Uterus (tissue), 4 donors: ENCODE results near the gene ST6GALNAC5. TPM values are rescaled to one million over a fixed set of nuclear protein-coding genes. Genes with fewer than 3 reads are reported as not detected.

Experiments used
- DNase-seq, 2 donors: peaks; one replicate each; pipeline ENCODE4 v3.0.0-alpha.2; 2019 to 2020
- H3K27ac ChIP-seq, 2 donors: fragments of 200-600 bp; sonication (generic); 1 replicate in 1 of 2; 2 replicates in 1 of 2; pipeline ENCODE4 v1.5.1; 2016 to 2018
- H3K27me3 ChIP-seq, 2 donors: fragments of 200-600 bp; sonication (generic); one replicate each; pipeline ENCODE4 v1.5.1; 2018 to 2019; ENCODE audit warnings: control low read depth in 1 of 2
- H3K36me3 ChIP-seq, 2 donors: fragments of 200-600 bp; sonication (generic); one replicate each; pipeline ENCODE4 v1.5.1; 2019; ENCODE audit warnings: control low read depth in 1 of 2
- H3K4me1 ChIP-seq, 2 donors: fragments of 200-600 bp; sonication (generic); one replicate each; pipeline ENCODE4 v1.5.1; 2018 to 2019; ENCODE audit warnings: control low read depth in 1 of 2
- H3K4me3 ChIP-seq, 2 donors: fragments of 200-600 bp; sonication (generic); 1 replicate in 1 of 2; 2 replicates in 1 of 2; pipeline ENCODE4 v1.5.1; 2018 to 2019; ENCODE audit warnings: mild to moderate bottlenecking in 1 of 2
- H3K9me3 ChIP-seq, 2 donors: fragments of 200-600 bp; sonication (generic); one replicate each; pipeline ENCODE4 v1.5.1; 2019; ENCODE audit warnings: control low read depth in 1 of 2
- POLR2A ChIP-seq, 2 donors: fragments of 450-650 bp; IDR thresholded peaks; one replicate each; pipeline ENCODE4 v1.6.1; 2016; ENCODE audit warnings: antibody characterized with exemption in 2 of 2, mild to moderate bottlenecking in 1 of 2, moderate library complexity in 1 of 2
- intact Hi-C: fragments of 100-400 bp; cut with DNase I; formaldehyde crosslinking; loops from one replicate; pipeline ENCODE4 v1.15.1; 2023; ENCODE audit warnings: low total_unique reads
- total RNA-seq, 4 donors: library from RNA; depleted of rRNA in 3 of 4; stranded (reverse); fragments of >200 nt in 3 of 4; gene quantifications; one replicate each; pipeline versions ENCODE4 v1.1.0 to v1.2.4, GENCODE V29; 2014 to 2023
- TF ChIP-seq, protein P1 (sequence below), 4 experiments: fragments of 200-600 bp in 2 of 4; fragments of 450-650 bp in 2 of 4; sonication (generic) in 2 of 4; IDR thresholded peaks; one replicate each; pipeline ENCODE4 v1.5.1; 2016 to 2019; ENCODE audit warnings: antibody characterized with exemption in 4 of 4, mild to moderate bottlenecking in 2 of 4, moderate library complexity in 1 of 4
- donor health status: DM: yes; HTN: yes; CAD: no.

ST6GALNAC5 gene
- total RNA-seq, 4 donors from 2014 or later, result 1.4 to 6.4 TPM; not detected in 2

DNA sequence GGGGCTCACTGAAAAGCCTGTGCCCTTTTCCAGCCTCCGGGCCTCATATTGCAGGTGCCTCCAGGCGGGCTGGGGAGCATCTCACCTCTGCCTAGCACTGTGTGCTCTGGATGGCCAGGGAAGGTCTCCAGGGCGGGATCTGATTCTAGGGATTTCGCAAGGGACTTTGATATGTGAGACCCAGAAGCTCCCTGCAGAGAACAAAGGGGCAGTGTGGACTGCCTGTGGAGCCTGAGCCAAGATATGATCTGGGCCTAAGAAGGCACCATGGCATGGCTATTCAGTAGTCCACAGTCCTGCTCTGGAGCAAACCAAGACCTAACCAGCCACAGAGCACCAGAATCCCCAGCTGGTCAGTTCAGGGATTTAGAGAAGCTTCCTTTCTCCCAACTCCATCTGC, 157.2 kb downstream of the ST6GALNAC5 start:
- TF ChIP-seq, protein P1, sequence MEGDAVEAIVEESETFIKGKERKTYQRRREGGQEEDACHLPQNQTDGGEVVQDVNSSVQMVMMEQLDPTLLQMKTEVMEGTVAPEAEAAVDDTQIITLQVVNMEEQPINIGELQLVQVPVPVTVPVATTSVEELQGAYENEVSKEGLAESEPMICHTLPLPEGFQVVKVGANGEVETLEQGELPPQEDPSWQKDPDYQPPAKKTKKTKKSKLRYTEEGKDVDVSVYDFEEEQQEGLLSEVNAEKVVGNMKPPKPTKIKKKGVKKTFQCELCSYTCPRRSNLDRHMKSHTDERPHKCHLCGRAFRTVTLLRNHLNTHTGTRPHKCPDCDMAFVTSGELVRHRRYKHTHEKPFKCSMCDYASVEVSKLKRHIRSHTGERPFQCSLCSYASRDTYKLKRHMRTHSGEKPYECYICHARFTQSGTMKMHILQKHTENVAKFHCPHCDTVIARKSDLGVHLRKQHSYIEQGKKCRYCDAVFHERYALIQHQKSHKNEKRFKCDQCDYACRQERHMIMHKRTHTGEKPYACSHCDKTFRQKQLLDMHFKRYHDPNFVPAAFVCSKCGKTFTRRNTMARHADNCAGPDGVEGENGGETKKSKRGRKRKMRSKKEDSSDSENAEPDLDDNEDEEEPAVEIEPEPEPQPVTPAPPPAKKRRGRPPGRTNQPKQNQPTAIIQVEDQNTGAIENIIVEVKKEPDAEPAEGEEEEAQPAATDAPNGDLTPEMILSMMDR (IDR thresholded peaks at IDR 0.05), result no peak
- no peak for TF ChIP-seq POLR2A (IDR thresholded peaks at IDR 0.05)
- Histone ChIP-seq H3K27me3 (no peaks in the 10 kb centered on the region), H3K4me1 (no peaks in the 10 kb centered on the region), H3K36me3 (no peaks in the 10 kb centered on the region), H3K27ac (no peak overlapping the region), H3K9me3 (no peaks in the 10 kb centered on the region), H3K4me3 (no peak overlapping the region)
- DNase-seq, result no peak
- intact Hi-C loops, result no loop called here

DNA sequence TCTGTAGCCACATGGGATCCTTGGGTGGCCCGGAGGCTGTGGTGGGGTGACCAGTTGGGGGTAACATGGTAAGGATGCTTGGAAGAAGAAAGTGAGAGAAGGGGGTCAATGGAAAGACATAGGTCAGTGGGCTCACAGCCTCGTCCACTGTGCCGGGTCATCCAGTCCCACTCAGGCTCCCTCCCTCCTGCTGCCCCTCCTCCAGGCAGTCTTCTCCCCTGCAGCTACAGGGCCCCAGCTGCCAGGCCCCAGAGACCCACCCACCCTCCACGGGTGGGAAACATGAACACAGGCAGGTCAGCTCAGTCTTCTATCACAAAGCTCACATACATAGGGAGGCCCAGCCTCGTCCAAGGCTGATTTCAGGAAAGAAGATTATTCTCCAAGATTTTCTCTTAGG, 158.3 kb downstream of the ST6GALNAC5 start:
- DNase-seq, result no peak
- Histone ChIP-seq H3K27ac (no peak overlapping the region), H3K9me3 (no peaks in the 10 kb centered on the region), H3K27me3 (no peaks in the 10 kb centered on the region), H3K4me1 (no peaks in the 10 kb centered on the region), H3K4me3 (no peak overlapping the region), H3K36me3 (no peaks in the 10 kb centered on the region)
- TF ChIP-seq, protein P1 (IDR thresholded peaks at IDR 0.05), result no peak
- TF ChIP-seq POLR2A (IDR thresholded peaks at IDR 0.05), result no peak
- intact Hi-C loops, result no loop called here

DNA sequence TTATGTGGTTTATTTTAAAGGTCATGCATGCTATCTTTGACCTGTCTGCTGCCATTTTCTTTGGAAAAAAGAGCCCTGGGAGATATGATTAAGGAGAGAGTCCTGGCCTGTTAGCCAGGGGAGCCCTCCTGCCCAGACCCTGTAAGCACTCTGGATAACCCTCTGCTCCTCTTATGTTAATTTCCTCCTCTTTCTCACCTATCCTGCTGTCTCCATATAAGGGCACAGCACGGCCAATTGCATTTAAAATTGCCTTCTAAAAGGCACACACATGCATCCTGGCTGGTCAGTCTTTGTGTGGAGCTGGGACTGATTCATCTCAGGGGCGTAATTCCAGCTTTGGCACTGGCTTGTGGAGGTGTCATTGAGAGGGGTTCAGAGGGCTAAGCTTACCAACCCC, 158.9 kb downstream of the ST6GALNAC5 start:
- H3K4me3 ChIP-seq, result no peak overlapping the region
- H3K36me3 ChIP-seq, result no peaks in the 10 kb centered on the region
- H3K4me1 ChIP-seq, result no peaks in the 10 kb centered on the region
- H3K9me3 ChIP-seq, result no peaks in the 10 kb centered on the region
- DNase-seq, result no peak
- no peaks in the 10 kb centered on the region for H3K27me3 ChIP-seq
- intact Hi-C loops, result no loop called here
- H3K27ac ChIP-seq, result no peak overlapping the region
- no peak for TF ChIP-seq POLR2A (IDR thresholded peaks at IDR 0.05)
- TF ChIP-seq, protein P1 (IDR thresholded peaks at IDR 0.05), result no peak

DNA sequence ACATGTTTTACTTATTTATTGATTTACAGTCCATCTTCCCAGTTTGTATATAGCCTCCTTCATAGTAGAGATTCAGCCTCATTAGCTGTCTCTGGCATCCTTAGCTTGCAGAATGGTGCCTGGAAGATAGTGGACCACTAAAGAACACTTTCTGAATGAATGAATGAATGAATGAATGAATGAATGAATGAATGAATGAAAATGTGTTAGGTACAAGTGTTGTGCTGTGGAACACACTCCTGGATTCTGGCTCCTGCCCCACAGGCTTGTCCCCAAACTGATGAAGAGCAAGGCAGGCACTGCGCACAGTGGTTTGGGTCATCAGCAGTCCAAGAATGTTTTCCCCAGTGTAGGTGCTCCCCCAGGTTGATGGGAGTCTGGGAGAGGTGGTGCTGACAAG, 159.4 kb downstream of the ST6GALNAC5 start:
- Histone ChIP-seq H3K4me3 (no peak overlapping the region), H3K9me3 (no peaks in the 10 kb centered on the region), H3K36me3 (no peaks in the 10 kb centered on the region), H3K27me3 (no peaks in the 10 kb centered on the region), H3K4me1 (no peaks in the 10 kb centered on the region), H3K27ac (no peak overlapping the region)
- intact Hi-C loops, result no loop called here
- TF ChIP-seq, protein P1 (IDR thresholded peaks at IDR 0.05), result no peak
- no peak for TF ChIP-seq POLR2A (IDR thresholded peaks at IDR 0.05)
- DNase-seq, result no peak

DNA sequence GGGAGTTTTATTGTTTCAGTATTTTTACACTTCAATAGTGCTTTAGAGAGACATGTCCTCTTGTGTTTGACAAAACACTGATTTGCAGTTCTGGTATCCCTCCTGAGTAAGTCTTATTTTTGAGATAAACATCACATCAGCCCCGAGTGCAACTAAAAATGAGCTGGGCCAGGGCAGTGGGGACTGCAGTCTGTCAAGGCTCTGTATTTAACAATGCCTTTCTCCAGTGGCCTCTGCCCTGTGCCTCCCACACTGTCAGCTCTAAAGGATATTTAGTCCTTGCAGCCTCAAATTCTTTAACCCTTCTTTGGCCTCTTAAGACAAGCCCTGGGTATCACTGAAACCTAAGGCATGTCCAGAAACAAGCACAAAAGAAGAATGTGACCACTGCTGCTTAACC, 160.6 kb downstream of the ST6GALNAC5 start:
- intact Hi-C loops, result no loop called here
- Histone ChIP-seq H3K9me3 (no peaks in the 10 kb centered on the region), H3K27ac (no peak overlapping the region), H3K27me3 (no peaks in the 10 kb centered on the region), H3K4me1 (no peaks in the 10 kb centered on the region), H3K36me3 (no peaks in the 10 kb centered on the region), H3K4me3 (no peak overlapping the region)
- DNase-seq, result no peak
- TF ChIP-seq, protein P1 (IDR thresholded peaks at IDR 0.05), result no peak
- TF ChIP-seq POLR2A (IDR thresholded peaks at IDR 0.05), result no peak
